K562 (cell line): ENCODE measurements around the gene SH3PXD2B. TPM values are rescaled to one million over a fixed set of nuclear protein-coding genes. Genes with fewer than 3 reads are reported as not detected.
"Not testable (repeated sequence)": the region's sequence is repeated elsewhere in the genome, so short reads cannot be mapped to it uniquely, and the experiment has no call there.

Experiments
- ATAC-seq: fragments of 200-7000 bp; cut with Tn5 transposase; 3 replicates; pipeline ENCODE4 v1.9.1; 2020; ENCODE audit warnings: moderate library complexity
- BruUV-seq: library from RNA; stranded (reverse); fragments of 400-500 nt; replicated peaks from 2 replicates; lab custom pipeline; 2021; lab: Mats Ljungman, UMichigan
- CTCF ChIA-PET: fragments of 300-600 bp; formaldehyde crosslinking; extraction: SDS; loops from one replicate; lab custom pipeline; 2021; ENCODE audit warnings: low intra/inter-chr PET ratio; lab: Yijun Ruan, JAX
- POLR2A ChIA-PET: fragments of 300-600, 350-650 bp; sonication (Branson Sonifier 250); formaldehyde crosslinking; extraction: SDS; loops from one replicate; lab custom pipeline; 2021; ENCODE audit warnings: antibody characterized with exemption, inconsistent platforms; lab: Yijun Ruan, JAX
- DNase-seq, 4 experiments: peaks; one replicate each; pipeline versions ENCODE4 v3.0.0 to v3.0.0-alpha.2; 2011 to 2018; ENCODE audit warnings: low spot score in 3 of 4, mixed read lengths in 3 of 4; ENCODE audit errors: extremely low read depth in 1 of 4
- FAIRE-seq: peaks from 2 replicates; lab custom pipeline; 2011; peaks lifted over from hg19 to GRCh38; lab: Jason Lieb, UNC
- H2AFZ ChIP-seq: 2 replicates; pipeline ENCODE4 v1.6.0; 2011; ENCODE audit warnings: low read depth, low read length, control low read depth, inconsistent platforms
- H3K27ac ChIP-seq: fragments of 200-600 bp; 3 replicates; pipeline ENCODE4 v1.8.0; 2011; ENCODE audit warnings: low read depth, mild to moderate bottlenecking, control low read depth, inconsistent platforms, low read length, moderate library complexity, mixed read lengths; ENCODE audit errors: extremely low read depth
- H3K27me3 ChIP-seq, 2 experiments: fragments of 300-600 bp in 1 of 2; 2 replicates in 1 of 2; 3 replicates in 1 of 2; pipeline versions ENCODE4 v1.6.0 to v1.8.0; 2011; ENCODE audit warnings: inconsistent platforms in 2 of 2, low read length in 2 of 2, mild to moderate bottlenecking in 1 of 2, mixed read lengths in 1 of 2, moderate library complexity in 1 of 2; ENCODE audit not compliant: control insufficient read depth in 2 of 2, insufficient read depth in 2 of 2
- H3K36me3 ChIP-seq: fragments of 300-600 bp; 3 replicates; pipeline ENCODE4 v1.8.0; 2011; ENCODE audit warnings: mild to moderate bottlenecking, low read length, inconsistent platforms; ENCODE audit not compliant: control insufficient read depth, insufficient read depth
- H3K4me1 ChIP-seq, 2 experiments: fragments of 200-600 bp in 1 of 2; replicated peaks in 1 of 2; 2 replicates in 1 of 2; 3 replicates in 1 of 2; pipeline versions ENCODE4 v1.5.1 to v1.8.0; 2011; ENCODE audit warnings: inconsistent platforms in 2 of 2, low read length in 2 of 2, mild to moderate bottlenecking in 1 of 2, mixed read lengths in 1 of 2, moderate library complexity in 1 of 2; ENCODE audit not compliant: control insufficient read depth in 2 of 2, insufficient read depth in 2 of 2
- H3K4me2 ChIP-seq: 2 replicates; pipeline ENCODE4 v1.6.1; 2011; ENCODE audit warnings: low read length, control low read depth, inconsistent platforms, mixed read lengths; ENCODE audit not compliant: insufficient read depth
- H3K4me3 ChIP-seq: fragments of 200-600 bp; sonication (generic), shearing (Covaris generic); 2 replicates; pipeline ENCODE4 v1.5.1; 2016; ENCODE audit warnings: control low read depth, inconsistent platforms
- H3K79me2 ChIP-seq: fragments of 200-600 bp; 3 replicates; pipeline ENCODE4 v1.8.0; 2011; ENCODE audit warnings: low read length, inconsistent platforms; ENCODE audit not compliant: control insufficient read depth, insufficient read depth
- H3K9ac ChIP-seq, 2 experiments: 2 replicates each; pipeline versions ENCODE4 v1.6.0 to v1.6.1; 2011; ENCODE audit warnings: low read depth in 2 of 2, low read length in 2 of 2, control low read depth in 1 of 2, inconsistent platforms in 1 of 2, mild to moderate bottlenecking in 1 of 2, mixed read lengths in 1 of 2; ENCODE audit not compliant: insufficient read depth in 1 of 2
- H3K9me1 ChIP-seq: one replicate; pipeline ENCODE4 v1.6.0; 2011; ENCODE audit warnings: inconsistent platforms, mild to moderate bottlenecking, low read length, moderate library complexity; ENCODE audit not compliant: control insufficient read depth, insufficient read depth
- H3K9me3 ChIP-seq: replicated peaks from 2 replicates; pipeline ENCODE4 v1.5.1; 2011; ENCODE audit warnings: low read depth, low read length, inconsistent platforms; ENCODE audit not compliant: control insufficient read depth, insufficient read depth
- H4K20me1 ChIP-seq: replicated peaks from 2 replicates; pipeline ENCODE4 v1.6.1; 2011; ENCODE audit warnings: low read length, inconsistent platforms, mixed read lengths; ENCODE audit not compliant: control insufficient read depth, insufficient read depth
- CHAMP1 ChIP-seq: fragments of 450-650 bp; IDR thresholded peaks from 2 replicates; pipeline ENCODE4 v1.6.1; 2016; ENCODE audit warnings: mild to moderate bottlenecking
- POLR3G ChIP-seq: IDR thresholded peaks from 2 replicates; pipeline ENCODE4 v1.6.1; 2011; ENCODE audit not compliant: insufficient read length, insufficient replicate concordance; ENCODE audit errors: extremely low read depth
- RBM39 ChIP-seq: fragments of 200-400 bp; formaldehyde crosslinking; optimal IDR thresholded peaks from 2 replicates; pipeline ENCODE3; 2018; ENCODE audit warnings: low read depth, low read length
- TAL1 ChIP-seq: fragments of 450-650 bp; IDR thresholded peaks from 2 replicates; pipeline ENCODE4 v1.6.1; 2016; ENCODE audit warnings: mild to moderate bottlenecking
- TSC22D4 ChIP-seq: fragments of 450-650 bp; IDR thresholded peaks from 2 replicates; pipeline ENCODE4 v1.6.1; 2016; ENCODE audit warnings: missing genetic modification characterization, missing biosample characterization, control low read depth
- ZFPM2 ChIP-seq: fragments of 250-450 bp; sonication (Bioruptor Pico); IDR thresholded peaks from 2 replicates; pipeline ENCODE4 v1.5.1; 2022; ENCODE audit warnings: mild to moderate bottlenecking
- WGBS: fragments of 100-300 bp; shearing (Covaris generic); methylation state at CpG from one replicate; pipeline ENCODE4 v1.1.6; 2016; ENCODE audit warnings: low coverage, mixed read lengths; ENCODE audit not compliant: insufficient coverage; ENCODE audit errors: missing lambda C conversion rate; 5-methylcytosine and 5-hydroxymethylcytosine counted together
- in situ Hi-C: fragments of 300-500 bp; cut with MboI; formaldehyde crosslinking; loops from 4 replicates; pipeline ENCODE4 v1.15.0; 2018; ENCODE audit warnings: inconsistent platforms, mixed read lengths
- intact Hi-C: fragments of 100-400 bp; cut with micrococcal nuclease; formaldehyde crosslinking; loops from 2 replicates; pipeline ENCODE4 v1.14.2; 2022
- polyA plus RNA-seq, 8 experiments: library from polyadenylated mRNA; depleted of rRNA in 4 of 8; stranded (reverse) in 5 of 8; unstranded in 3 of 8; fragments of >200 nt; fragmentation: Nextera tagmentation in 2 of 8; fragmentation: Illumina TruSeq in 1 of 8; extraction: Ambion mirVana in 2 of 8; extraction: Trizol in 1 of 8; gene quantifications; 2 replicates each; pipeline versions ENCODE4 v1.2.1 to v1.2.3, GENCODE V29; 2011 to 2014; ENCODE audit warnings: inconsistent platforms in 1 of 8, missing spikeins in 1 of 8
- total RNA-seq, 7 experiments: library from RNA; depleted of rRNA in 6 of 7; stranded (reverse); fragments of >200 nt in 6 of 7; fragmentation: Illumina TruSeq in 2 of 7; extraction: Trizol in 2 of 7; gene quantifications; 2 replicates each; pipeline versions ENCODE4 v1.2.1 to v1.2.3, GENCODE V29; 2011 to 2021; ENCODE audit warnings: low replicate concordance in 1 of 7
- TF ChIP-seq, protein P1 (sequence below): sonication (generic); formaldehyde crosslinking; IDR thresholded peaks from 2 replicates; pipeline ENCODE4 v1.8.0; 2022; ENCODE audit warnings: missing genetic modification reagents, mild to moderate bottlenecking, moderate library complexity, borderline replicate concordance

SH3PXD2B gene
- total and polyA plus RNA-seq, 9 of the 15 experiments (the other 6 are each of a cell fraction or from before 2014, with no cell fraction given): 0.04 to 0.66 (median 0.19) TPM

- CTCF ChIA-PET, H4K20me1 ChIP-seq, intact Hi-C loops, POLR2A ChIA-PET, H3K79me2 ChIP-seq, H3K9me3 ChIP-seq, H3K4me1 ChIP-seq, in situ Hi-C loops, ATAC-seq, H3K4me3 ChIP-seq, H3K27ac ChIP-seq, BruUV-seq, H3K9ac ChIP-seq, H3K4me2 ChIP-seq, H2AFZ ChIP-seq, FAIRE-seq, DNase-seq, H3K36me3 ChIP-seq, H3K9me1 ChIP-seq: not testable (repeated sequence)
- peaks cover 13 to 29% of the 10 kb centered on the region in 2 experiments; a peak in 4 of 5 replicates for H3K27me3 ChIP-seq
- 6% methylated on average over 5 of the region's 5 CpGs for WGBS
These were observed 44.8 kb downstream of the SH3PXD2B start for GRCh38 chr5:172409477-172409876.

GRCh38 chr5:172407822-172408221, 46.5 kb downstream of the SH3PXD2B start:
- no TSS peak for BruUV-seq
- no peak overlapping the region for H3K4me3 ChIP-seq
- no peaks in the 10 kb centered on the region for H3K9me1 ChIP-seq
- DNase-seq: no peak
- WGBS: 4% methylated on average over 9 of the region's 9 CpGs
- no peaks in the 10 kb centered on the region for H3K79me2 ChIP-seq
- no peaks in the 10 kb centered on the region for H3K9me3 ChIP-seq
- no peak overlapping the region for H3K27ac ChIP-seq
- H2AFZ ChIP-seq: no peak overlapping the region
- no peaks in the 10 kb centered on the region for H3K36me3 ChIP-seq
- ChIA-PET CTCF (no interaction called here), POLR2A (interaction anchor here (0.6 kb wide), 1 partner anchor 498 kb away, joined by 3 read pairs; no protein-coding TSS in a partner anchor)
- H3K4me2 ChIP-seq: no peak overlapping the region
- no peak overlapping the region for H3K9ac ChIP-seq
- in situ Hi-C loops: no loop called here
- no peak for TF ChIP-seq ZFPM2 (CRISPR knock-in tag)
- TF ChIP-seq POLR3G: no peak
- TF ChIP-seq, protein P1, sequence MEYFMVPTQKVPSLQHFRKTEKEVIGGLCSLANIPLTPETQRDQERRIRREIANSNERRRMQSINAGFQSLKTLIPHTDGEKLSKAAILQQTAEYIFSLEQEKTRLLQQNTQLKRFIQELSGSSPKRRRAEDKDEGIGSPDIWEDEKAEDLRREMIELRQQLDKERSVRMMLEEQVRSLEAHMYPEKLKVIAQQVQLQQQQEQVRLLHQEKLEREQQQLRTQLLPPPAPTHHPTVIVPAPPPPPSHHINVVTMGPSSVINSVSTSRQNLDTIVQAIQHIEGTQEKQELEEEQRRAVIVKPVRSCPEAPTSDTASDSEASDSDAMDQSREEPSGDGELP (CRISPR knock-in tag): no peak
- TF ChIP-seq CHAMP1: no peak
- TF ChIP-seq TSC22D4 (tag): no peak
- no peak for TF ChIP-seq TAL1
- no peak for TF ChIP-seq RBM39
- intact Hi-C loops: no loop called here
- FAIRE-seq: no peak
- peaks cover 0 to 1% of the 10 kb centered on the region in 2 experiments; a peak in 2 of 5 replicates for H3K4me1 ChIP-seq
- ATAC-seq: no peak
- H4K20me1 ChIP-seq: peaks cover 6% of the 10 kb centered on the region; the same call in 1 of the 2 replicates
- H3K27me3 ChIP-seq: peaks cover 8 to 26% of the 10 kb centered on the region in 2 experiments; a peak in 4 of 5 replicates
